Esophagus muscularis mucosa (tissue), 4 donors: ENCODE data around the gene MYMX. TPM values are rescaled to one million over a fixed set of nuclear protein-coding genes. Genes with fewer than 3 reads are reported as not detected.

Source experiments
- DNase-seq: peaks from one replicate; pipeline ENCODE4 v3.0.0-alpha.2; 2017; ENCODE audit errors: extremely low spot score
- H3K27ac ChIP-seq, 4 donors: fragments of 200-600 bp; sonication (generic); replicated peaks in 1 of 4; 1 replicate in 3 of 4; 2 replicates in 1 of 4; pipeline ENCODE4 v1.5.1; 2016 to 2019; ENCODE audit warnings: mild to moderate bottlenecking in 1 of 4
- H3K27me3 ChIP-seq, 4 donors: fragments of 200-600 bp; sonication (generic); one replicate each; pipeline versions ENCODE4 v1.5.1 to v1.6.0; 2016 to 2019
- H3K36me3 ChIP-seq, 4 donors: fragments of 200-600 bp; sonication (generic); one replicate each; pipeline ENCODE4 v1.5.1; 2016 to 2019
- H3K4me1 ChIP-seq, 4 donors: fragments of 200-600 bp; sonication (generic); one replicate each; pipeline ENCODE4 v1.5.1; 2016 to 2019
- H3K4me3 ChIP-seq, 4 donors: fragments of 200-600 bp; sonication (generic); 1 replicate in 2 of 4; 2 replicates in 2 of 4; pipeline ENCODE4 v1.5.1; 2016 to 2019; ENCODE audit warnings: mild to moderate bottlenecking in 4 of 4, moderate library complexity in 1 of 4
- H3K9me3 ChIP-seq, 4 donors: fragments of 200-600 bp; sonication (generic); 1 replicate in 3 of 4; 2 replicates in 1 of 4; pipeline ENCODE4 v1.5.1; 2016 to 2019
- CTCF ChIP-seq, 3 experiments: fragments of 200-600 bp in 2 of 3; fragments of 450-650 bp in 1 of 3; sonication (generic) in 2 of 3; IDR thresholded peaks; one replicate each; pipeline ENCODE4 v1.5.1; 2017 to 2019; ENCODE audit warnings: antibody characterized with exemption in 3 of 3, mild to moderate bottlenecking in 2 of 3, moderate library complexity in 1 of 3
- EP300 ChIP-seq: sonication (generic); formaldehyde crosslinking; IDR thresholded peaks from one replicate; pipeline ENCODE4 v1.6.1; 2017; ENCODE audit warnings: antibody characterized with exemption
- POLR2A ChIP-seq: fragments of 450-650 bp; IDR thresholded peaks from one replicate; pipeline ENCODE4 v1.6.1; 2017; ENCODE audit warnings: antibody characterized with exemption, moderate library complexity, mild to moderate bottlenecking, low read depth
- POLR2AphosphoS5 ChIP-seq, 2 donors: sonication (generic); formaldehyde crosslinking; IDR thresholded peaks; one replicate each; pipeline ENCODE4 v1.6.1; 2017; ENCODE audit warnings: antibody characterized with exemption in 2 of 2
- WGBS: methylation state at CpG from one replicate; pipeline ENCODE4 v1.1.5; 2018; 5-methylcytosine and 5-hydroxymethylcytosine counted together
- intact Hi-C: fragments of 100-400 bp; cut with DNase I; formaldehyde crosslinking; loops from one replicate; pipeline ENCODE4 v1.15.1; 2023
- total RNA-seq, 4 donors: library from RNA; depleted of rRNA; stranded (reverse); fragments of >200 nt; gene quantifications; one replicate each; pipeline versions ENCODE4 v1.1.0 to v1.2.1, GENCODE V29; 2016

Gene MYMX
- total RNA-seq, 4 donors from 2014 or later: not detected

GRCh38 chr6:44253307-44254101, 36.8 kb downstream of the MYMX start:
- H3K4me1 ChIP-seq: peaks cover 36 to 78% (median 76%) of the 10 kb centered on the region in 4 donors
- peak overlapping the region in 1 of 4 donors; percentile 1 for H3K27ac ChIP-seq
- no peak for DNase-seq
- peaks cover 63 to 81% (median 75%) of the 10 kb centered on the region in 4 donors for H3K36me3 ChIP-seq
- TF ChIP-seq CTCF (IDR thresholded peaks at IDR 0.05) (peak; percentile 25 to 49 (median 30)), EP300 (no peak)
- intact Hi-C loops: no loop called here
- H3K27me3 ChIP-seq: no peaks in the 10 kb centered on the region
- H3K9me3 ChIP-seq: no peaks in the 10 kb centered on the region
- 75% methylated on average over 10 of the region's 10 CpGs for WGBS
- H3K4me3 ChIP-seq: no peak overlapping the region

DNA sequence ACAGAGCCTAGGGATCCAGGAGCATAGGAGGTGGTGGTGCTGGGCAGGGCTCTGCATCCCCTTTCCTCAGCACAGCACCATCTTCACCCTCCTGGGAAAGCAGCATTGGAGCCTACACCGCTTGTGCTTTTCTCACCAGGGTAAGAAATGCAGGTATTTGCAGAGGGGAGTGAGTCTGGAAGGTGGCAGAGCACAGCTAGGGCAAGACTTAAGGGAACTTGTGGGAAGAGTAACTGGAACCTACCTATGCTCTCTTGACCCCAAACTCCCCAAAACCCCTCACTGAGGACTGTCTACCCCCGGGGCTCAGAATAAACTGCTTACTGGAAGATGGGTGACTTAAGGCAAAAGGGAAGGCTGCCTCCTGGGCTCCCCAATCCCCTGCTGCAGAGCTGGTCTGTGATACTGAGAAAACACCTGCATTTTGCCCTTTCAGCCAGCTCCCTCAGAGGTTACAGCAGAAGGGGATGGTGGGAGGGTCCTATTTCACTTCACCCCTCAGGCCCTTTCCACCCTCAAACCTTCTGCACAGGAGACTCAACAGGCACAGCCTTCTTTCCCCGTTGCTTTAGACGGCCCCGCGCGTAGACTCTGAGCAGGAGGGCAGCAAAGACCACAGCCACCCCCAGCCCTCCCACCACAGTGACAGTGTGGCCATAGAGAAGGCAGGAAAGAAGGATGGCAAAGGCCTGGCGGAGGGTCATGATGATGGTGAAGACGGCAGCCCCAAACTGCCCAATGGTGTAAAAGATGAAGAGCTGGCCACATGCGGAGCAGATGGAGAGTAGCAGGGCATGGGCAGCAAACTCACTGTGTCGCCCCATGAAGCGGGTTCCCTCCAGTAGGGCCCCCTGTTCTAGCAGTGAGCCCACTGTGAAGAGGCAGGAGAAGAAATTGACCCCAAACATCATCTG, 37.7 kb downstream of the MYMX start:
- no peaks in the 10 kb centered on the region for H3K27me3 ChIP-seq
- H3K9me3 ChIP-seq: no peaks in the 10 kb centered on the region
- intact Hi-C loops: no loop called here
- TF ChIP-seq POLR2AphosphoS5 (IDR thresholded peaks at IDR 0.05): no peak
- TF ChIP-seq EP300: no peak
- no peak for TF ChIP-seq CTCF (IDR thresholded peaks at IDR 0.05)
- TF ChIP-seq POLR2A: no peak
- no peak overlapping the region for H3K4me3 ChIP-seq
- peaks cover 27 to 69% (median 66%) of the 10 kb centered on the region in 4 donors for H3K4me1 ChIP-seq
- 80% methylated on average over 12 of the region's 12 CpGs for WGBS
- peaks cover 56 to 81% (median 70%) of the 10 kb centered on the region in 4 donors for H3K36me3 ChIP-seq
- no peak for DNase-seq
- peak overlapping the region in 1 of 4 donors; percentile 33 for H3K27ac ChIP-seq

DNA sequence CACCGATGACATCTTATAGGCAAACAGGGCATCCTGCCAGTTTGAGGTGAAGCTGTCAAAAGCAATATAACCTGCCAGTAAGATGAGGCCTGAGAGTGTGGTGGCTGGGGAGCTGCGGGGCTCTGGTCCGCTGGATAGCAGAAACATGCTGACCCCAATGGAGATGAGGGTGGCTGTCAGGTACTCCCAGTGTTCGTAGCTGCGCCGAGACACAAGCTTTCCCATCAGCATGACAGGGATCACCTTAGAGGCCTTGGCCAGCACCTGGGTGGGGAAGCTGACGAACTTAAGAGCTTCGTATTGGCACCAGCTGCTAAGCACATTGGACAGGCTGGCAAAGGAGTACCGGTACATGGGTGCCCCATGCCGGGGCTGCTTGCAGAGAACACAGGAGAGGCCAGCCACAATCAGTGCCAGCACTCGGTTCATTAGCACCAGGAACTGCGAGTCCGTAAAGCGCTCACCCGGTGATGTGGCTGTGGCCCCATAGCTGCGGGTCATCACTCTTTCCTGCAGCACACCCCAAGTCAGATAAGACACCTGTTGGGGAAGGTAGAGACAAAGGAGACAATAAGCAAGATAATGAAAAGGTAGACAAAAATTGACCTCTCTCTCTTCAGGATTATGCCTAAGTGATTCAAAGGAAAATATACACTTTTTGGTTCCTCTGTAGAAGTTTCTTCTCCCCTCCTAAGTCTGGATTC, 38.5 kb downstream of the MYMX start:
- intact Hi-C loops: no loop called here
- WGBS: 70% methylated on average over 8 of the region's 16 CpGs
- Histone ChIP-seq H3K27me3 (no peaks in the 10 kb centered on the region), H3K27ac (peak overlapping the region in 2 of 4 donors; percentile 33 to 97), H3K4me3 (no peak overlapping the region), H3K9me3 (no peaks in the 10 kb centered on the region), H3K36me3 (peaks cover 48 to 77% (median 68%) of the 10 kb centered on the region in 4 donors), H3K4me1 (peaks cover 26 to 61% (median 58%) of the 10 kb centered on the region in 4 donors)
- DNase-seq: no peak
- TF ChIP-seq CTCF (IDR thresholded peaks at IDR 0.05) (no peak), POLR2A (no peak), EP300 (no peak), POLR2AphosphoS5 (IDR thresholded peaks at IDR 0.05) (no peak)

GRCh38 chr6:44255871-44256774, 39.4 kb downstream of the MYMX start:
- Histone ChIP-seq H3K9me3 (no peaks in the 10 kb centered on the region), H3K4me1 (peaks cover 21 to 57% (median 50%) of the 10 kb centered on the region in 4 donors), H3K27me3 (no peaks in the 10 kb centered on the region), H3K36me3 (peaks cover 39 to 70% (median 60%) of the 10 kb centered on the region in 4 donors), H3K4me3 (peak overlapping the region; percentile 95 to 99 (median 98)), H3K27ac (peak overlapping the region; percentile 92 to 97 (median 94))
- intact Hi-C loops: loop anchor here (2.0 kb wide), 1 partner anchor 83 kb away; no protein-coding TSS in a partner anchor
- 14% methylated on average over 11 of the region's 15 CpGs for WGBS
- no peak for TF ChIP-seq EP300
- no peak for TF ChIP-seq CTCF (IDR thresholded peaks at IDR 0.05)
- TF ChIP-seq POLR2AphosphoS5 (IDR thresholded peaks at IDR 0.05): no peak
- no peak for TF ChIP-seq POLR2A
- DNase-seq: no peak
